Measurements from ENCODE around the gene MS4A5.
"Not testable (repeated sequence)": the region's sequence is repeated elsewhere in the genome, so short reads cannot be mapped to it uniquely, and the experiment has no call there.

MS4A5 gene

GRCh38 chr11:60447846-60448245 lies 18.5 kb downstream of the MS4A5 start:
- Mint-ChIP-seq H3K27ac (no peak overlapping the region), H3K9me3 (no peaks in the 10 kb centered on the region)
- no peak for ATAC-seq (replicated peaks)

GRCh38 chr11:60451185-60451584 lies 21.8 kb downstream of the MS4A5 start:
- ATAC-seq (replicated peaks); H3K4me3 Mint-ChIP-seq; H3K9me3 Mint-ChIP-seq; DNase-seq; H3K36me3 Mint-ChIP-seq; H3K27me3 Mint-ChIP-seq; H3K27ac Mint-ChIP-seq: not testable (repeated sequence)
- peaks cover 35 to 58% of the 10 kb centered on the region in 2 donors for H3K4me1 Mint-ChIP-seq

More at GRCh38 chr11:60447846-60448245, 18.5 kb downstream of the MS4A5 start:
- peaks cover 24 to 52% of the 10 kb centered on the region in 2 donors for H3K4me1 Mint-ChIP-seq
- H3K36me3 Mint-ChIP-seq, result no peaks in the 10 kb centered on the region
- H3K4me3 Mint-ChIP-seq, result no peak overlapping the region
- DNase-seq, result no peak
- H3K27me3 Mint-ChIP-seq, result no peaks in the 10 kb centered on the region

GRCh38 chr11:60454212-60454611 lies 24.8 kb downstream of the MS4A5 start:
- no peak for ATAC-seq (replicated peaks)
- peaks cover 31 to 38% of the 10 kb centered on the region in 2 donors for H3K4me1 Mint-ChIP-seq

GRCh38 chr11:60455531-60456042 lies 26.2 kb downstream of the MS4A5 start, which contains the start of gene MS4A1:
TSS of gene MS4A1 (plus strand) at chr11:60455847. CDS start at chr11:60462375, 6,528 bp downstream.
- H3K4me3 Mint-ChIP-seq, result peak within 1 kb of the TSS; percentile 94 to 96

More at GRCh38 chr11:60454212-60454611, 24.8 kb downstream of the MS4A5 start:
- H3K27me3 Mint-ChIP-seq, result no peaks in the 10 kb centered on the region
- H3K27ac Mint-ChIP-seq, result peak overlapping the region; percentile 91
- H3K4me3 Mint-ChIP-seq, result peak overlapping the region; percentile 44 to 61
- no peaks in the 10 kb centered on the region for H3K9me3 Mint-ChIP-seq
- no peak for DNase-seq
- H3K36me3 Mint-ChIP-seq, result peaks cover 24 to 36% of the 10 kb centered on the region in 2 donors

GRCh38 chr11:60457576-60457975 lies 28.2 kb downstream of the MS4A5 start:
- Mint-ChIP-seq H3K4me3 (peak overlapping the region; percentile 94 to 96), H3K27me3 (no peaks in the 10 kb centered on the region), H3K4me1 (peaks cover 40 to 64% of the 10 kb centered on the region in 2 donors), H3K9me3 (no peaks in the 10 kb centered on the region), H3K27ac (peak overlapping the region; percentile 91), H3K36me3 (peaks cover 47 to 64% of the 10 kb centered on the region in 2 donors)
- ATAC-seq (replicated peaks) (peak; percentile 24 to 37), DNase-seq (peak; percentile 52)

More at GRCh38 chr11:60455531-60456042, 26.2 kb downstream of the MS4A5 start, which contains the start of gene MS4A1:
- ATAC-seq (replicated peaks) (peak; percentile 88 to 90), DNase-seq (peak; percentile 92)
- no peaks in the 10 kb centered on the region for H3K27me3 Mint-ChIP-seq
- no peaks in the 10 kb centered on the region for H3K9me3 Mint-ChIP-seq
- H3K27ac Mint-ChIP-seq, result peak within 1 kb of the TSS; percentile 91
- peaks cover 37 to 48% of the 10 kb centered on the region in 2 donors for H3K36me3 Mint-ChIP-seq
- peaks cover 35 to 46% of the 10 kb centered on the region in 2 donors for H3K4me1 Mint-ChIP-seq

GRCh38 chr11:60459345-60459744 lies 30.0 kb downstream of the MS4A5 start:
- H3K27me3 Mint-ChIP-seq, result no peaks in the 10 kb centered on the region
- ATAC-seq (replicated peaks) (no peak), DNase-seq (no peak)
- peak overlapping the region; percentile 88 for H3K27ac Mint-ChIP-seq
- no peaks in the 10 kb centered on the region for H3K9me3 Mint-ChIP-seq
- peaks cover 37 to 63% of the 10 kb centered on the region in 2 donors for H3K4me1 Mint-ChIP-seq
- peaks cover 63 to 82% of the 10 kb centered on the region in 2 donors for H3K36me3 Mint-ChIP-seq
- peak overlapping the region; percentile 83 to 86 for H3K4me3 Mint-ChIP-seq

- H3K4me1 Mint-ChIP-seq, result peaks cover 22 to 54% of the 10 kb centered on the region in 2 donors
- peaks cover 50 to 68% of the 10 kb centered on the region in 2 donors for H3K36me3 Mint-ChIP-seq
- DNase-seq (no peak), ATAC-seq (replicated peaks) (no peak)
- no peak overlapping the region for H3K4me3 Mint-ChIP-seq
- peak overlapping the region; percentile 69 for H3K27ac Mint-ChIP-seq
- peaks cover 2 to 4% of the 10 kb centered on the region in 2 donors for H3K9me3 Mint-ChIP-seq
- H3K27me3 Mint-ChIP-seq, result no peaks in the 10 kb centered on the region
Observed at GRCh38 chr11:60468829-60469228, 39.5 kb downstream of the MS4A5 start.

GRCh38 chr11:60469723-60470122 lies 40.4 kb downstream of the MS4A5 start:
- H3K36me3 Mint-ChIP-seq, result peaks cover 42 to 60% of the 10 kb centered on the region in 2 donors
- DNase-seq, result no peak
- no peaks in the 10 kb centered on the region for H3K27me3 Mint-ChIP-seq
- H3K4me3 Mint-ChIP-seq, result no peak overlapping the region
- ATAC-seq (replicated peaks), result peak in 1 of 2 donors; percentile 5
- peaks cover 3 to 4% of the 10 kb centered on the region in 2 donors for H3K9me3 Mint-ChIP-seq
- peak overlapping the region; percentile 54 for H3K27ac Mint-ChIP-seq
- peaks cover 18 to 53% of the 10 kb centered on the region in 2 donors for H3K4me1 Mint-ChIP-seq

GRCh38 chr11:60477035-60477445 lies 47.7 kb downstream of the MS4A5 start:
- Mint-ChIP-seq H3K27ac (peak overlapping the region; percentile 84), H3K4me3 (peak overlapping the region; percentile 55 to 61), H3K9me3 (peaks cover 4 to 12% of the 10 kb centered on the region in 2 donors), H3K27me3 (no peaks in the 10 kb centered on the region), H3K4me1 (peaks cover 36 to 62% of the 10 kb centered on the region in 2 donors), H3K36me3 (peaks cover 5 to 11% of the 10 kb centered on the region in 2 donors)
- ATAC-seq (replicated peaks) (peak; percentile 96 to 98), DNase-seq (peak; percentile 74)

- Mint-ChIP-seq H3K4me3 (peak overlapping the region; percentile 61 to 69), H3K4me1 (peaks cover 55 to 80% of the 10 kb centered on the region in 2 donors), H3K27ac (peak overlapping the region; percentile 95), H3K27me3 (no peaks in the 10 kb centered on the region), H3K36me3 (peaks cover 0 to 3% of the 10 kb centered on the region in 2 donors), H3K9me3 (peaks cover 0 to 8% of the 10 kb centered on the region in 2 donors)
- no peak for DNase-seq
- ATAC-seq (replicated peaks), result peak; percentile 75 to 81
Observed at GRCh38 chr11:60482361-60482760, 53.0 kb downstream of the MS4A5 start.

- Mint-ChIP-seq H3K9me3 (peaks cover 0 to 7% of the 10 kb centered on the region in 2 donors), H3K4me1 (peaks cover 33 to 46% of the 10 kb centered on the region in 2 donors), H3K36me3 (peaks cover 0 to 3% of the 10 kb centered on the region in 2 donors), H3K27me3 (no peaks in the 10 kb centered on the region), H3K27ac (peak overlapping the region; percentile 79), H3K4me3 (no peak overlapping the region)
- DNase-seq (peak; percentile 60), ATAC-seq (replicated peaks) (peak; percentile 89 to 94)
Observed at GRCh38 chr11:60485987-60486386, 56.6 kb downstream of the MS4A5 start.

GRCh38 chr11:60492488-60493009 lies 63.2 kb downstream of the MS4A5 start, which contains the start of gene MS4A12:
TSS of gene MS4A12 (plus strand) at chr11:60492778. CDS start at chr11:60497319, 4,541 bp downstream.
- Mint-ChIP-seq H3K4me1 (peaks cover 8% of the 10 kb centered on the region in 2 donors), H3K4me3 (no peak within 1 kb of the TSS), H3K27me3 (no peaks in the 10 kb centered on the region), H3K9me3 (no peaks in the 10 kb centered on the region), H3K36me3 (no peaks in the 10 kb centered on the region), H3K27ac (no peak within 1 kb of the TSS)
- DNase-seq (no peak), ATAC-seq (replicated peaks) (no peak)

GRCh38 chr11:60493454-60493853 lies 64.1 kb downstream of the MS4A5 start:
- Mint-ChIP-seq H3K4me3 (no peak overlapping the region), H3K4me1 (peaks cover 17% of the 10 kb centered on the region in 2 donors), H3K27me3 (no peaks in the 10 kb centered on the region), H3K9me3 (peaks cover 0 to 1% of the 10 kb centered on the region in 2 donors), H3K36me3 (no peaks in the 10 kb centered on the region), H3K27ac (no peak overlapping the region)
- DNase-seq (no peak), ATAC-seq (replicated peaks) (no peak)

All from stimulated activated naive B cell treated with anti-CD40 and anti-IgM and Interleukin-4, amounts not matched to agents 10 μg/mL and 1 μg/mL and 100 μg/mL, for 72 hours (primary cell).